Mucosa of stomach (tissue), 1 donor: ENCODE results near the gene BAZ2B.

Experiments used
- H3K27me3 ChIP-seq: one replicate; pipeline ENCODE4 v1.7.0; 2013; ENCODE audit warnings: mild to moderate bottlenecking, low read length; ENCODE audit not compliant: control insufficient read depth, insufficient read depth
- H3K36me3 ChIP-seq: one replicate; pipeline ENCODE4 v1.7.0; 2013; ENCODE audit warnings: low read length; ENCODE audit not compliant: control insufficient read depth, insufficient read depth
- H3K4me1 ChIP-seq: one replicate; pipeline ENCODE4 v1.7.0; 2013; ENCODE audit warnings: mild to moderate bottlenecking, low read length; ENCODE audit not compliant: control insufficient read depth, insufficient read depth
- H3K4me3 ChIP-seq: one replicate; pipeline ENCODE4 v1.7.0; 2013; ENCODE audit warnings: low read length
- H3K9ac ChIP-seq: one replicate; pipeline ENCODE4 v1.7.0; 2013; ENCODE audit warnings: mild to moderate bottlenecking, low read length, moderate library complexity
- H3K9me3 ChIP-seq: one replicate; pipeline ENCODE4 v1.7.0; 2013; ENCODE audit warnings: mild to moderate bottlenecking, low read length, moderate library complexity; ENCODE audit not compliant: control insufficient read depth
- donor health status: Pancreatic carcinoma.

Gene BAZ2B, protein sequence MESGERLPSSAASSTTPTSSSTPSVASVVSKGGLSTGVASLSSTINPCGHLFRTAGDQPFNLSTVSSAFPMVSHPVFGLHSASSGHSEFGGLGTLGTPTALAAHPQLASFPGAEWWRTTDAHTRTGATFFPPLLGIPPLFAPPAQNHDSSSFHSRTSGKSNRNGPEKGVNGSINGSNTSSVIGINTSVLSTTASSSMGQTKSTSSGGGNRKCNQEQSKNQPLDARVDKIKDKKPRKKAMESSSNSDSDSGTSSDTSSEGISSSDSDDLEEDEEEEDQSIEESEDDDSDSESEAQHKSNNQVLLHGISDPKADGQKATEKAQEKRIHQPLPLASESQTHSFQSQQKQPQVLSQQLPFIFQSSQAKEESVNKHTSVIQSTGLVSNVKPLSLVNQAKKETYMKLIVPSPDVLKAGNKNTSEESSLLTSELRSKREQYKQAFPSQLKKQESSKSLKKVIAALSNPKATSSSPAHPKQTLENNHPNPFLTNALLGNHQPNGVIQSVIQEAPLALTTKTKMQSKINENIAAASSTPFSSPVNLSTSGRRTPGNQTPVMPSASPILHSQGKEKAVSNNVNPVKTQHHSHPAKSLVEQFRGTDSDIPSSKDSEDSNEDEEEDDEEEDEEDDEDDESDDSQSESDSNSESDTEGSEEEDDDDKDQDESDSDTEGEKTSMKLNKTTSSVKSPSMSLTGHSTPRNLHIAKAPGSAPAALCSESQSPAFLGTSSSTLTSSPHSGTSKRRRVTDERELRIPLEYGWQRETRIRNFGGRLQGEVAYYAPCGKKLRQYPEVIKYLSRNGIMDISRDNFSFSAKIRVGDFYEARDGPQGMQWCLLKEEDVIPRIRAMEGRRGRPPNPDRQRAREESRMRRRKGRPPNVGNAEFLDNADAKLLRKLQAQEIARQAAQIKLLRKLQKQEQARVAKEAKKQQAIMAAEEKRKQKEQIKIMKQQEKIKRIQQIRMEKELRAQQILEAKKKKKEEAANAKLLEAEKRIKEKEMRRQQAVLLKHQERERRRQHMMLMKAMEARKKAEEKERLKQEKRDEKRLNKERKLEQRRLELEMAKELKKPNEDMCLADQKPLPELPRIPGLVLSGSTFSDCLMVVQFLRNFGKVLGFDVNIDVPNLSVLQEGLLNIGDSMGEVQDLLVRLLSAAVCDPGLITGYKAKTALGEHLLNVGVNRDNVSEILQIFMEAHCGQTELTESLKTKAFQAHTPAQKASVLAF (N-terminal part only)

GRCh38 chr2:159616286-159616701 is at the start of gene BAZ2B:
TSS of gene BAZ2B (minus strand) at chr2:159616548. CDS start at chr2:159478719, 137,829 bp downstream.
- peaks cover 11% of the 10 kb centered on the region for H3K4me1 ChIP-seq
- peak within 1 kb of the TSS; percentile 100 for H3K9ac ChIP-seq
- H3K4me3 ChIP-seq, result peak within 1 kb of the TSS; percentile 93
- no peaks in the 10 kb centered on the region for H3K27me3 ChIP-seq
- H3K9me3 ChIP-seq, result no peaks in the 10 kb centered on the region
- H3K36me3 ChIP-seq, result no peaks in the 10 kb centered on the region

DNA sequence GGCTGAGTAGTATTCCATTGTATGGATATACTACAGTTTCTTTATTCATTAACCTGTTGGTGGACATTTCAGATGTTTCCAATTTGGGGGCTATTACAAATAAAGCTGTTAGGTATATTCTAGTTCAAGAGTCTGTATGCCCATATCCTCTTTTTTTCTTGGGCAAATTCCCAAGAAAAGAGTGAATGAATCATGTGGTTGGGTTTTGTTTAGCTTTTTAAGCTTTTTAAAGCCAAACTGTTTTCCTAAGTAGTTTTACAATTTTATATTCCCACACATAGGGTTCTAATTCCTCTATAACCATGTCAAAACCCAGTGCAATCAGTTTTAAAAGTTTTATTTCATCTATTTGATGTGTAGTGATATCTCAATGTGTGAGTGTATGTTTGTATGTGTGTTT is 44.9 kb upstream of the BAZ2B start:
- H3K9me3 ChIP-seq, result no peaks in the 10 kb centered on the region
- H3K36me3 ChIP-seq, result no peaks in the 10 kb centered on the region
- no peaks in the 10 kb centered on the region for H3K4me1 ChIP-seq
- no peaks in the 10 kb centered on the region for H3K27me3 ChIP-seq
- no peak overlapping the region for H3K4me3 ChIP-seq
- no peak overlapping the region for H3K9ac ChIP-seq

DNA sequence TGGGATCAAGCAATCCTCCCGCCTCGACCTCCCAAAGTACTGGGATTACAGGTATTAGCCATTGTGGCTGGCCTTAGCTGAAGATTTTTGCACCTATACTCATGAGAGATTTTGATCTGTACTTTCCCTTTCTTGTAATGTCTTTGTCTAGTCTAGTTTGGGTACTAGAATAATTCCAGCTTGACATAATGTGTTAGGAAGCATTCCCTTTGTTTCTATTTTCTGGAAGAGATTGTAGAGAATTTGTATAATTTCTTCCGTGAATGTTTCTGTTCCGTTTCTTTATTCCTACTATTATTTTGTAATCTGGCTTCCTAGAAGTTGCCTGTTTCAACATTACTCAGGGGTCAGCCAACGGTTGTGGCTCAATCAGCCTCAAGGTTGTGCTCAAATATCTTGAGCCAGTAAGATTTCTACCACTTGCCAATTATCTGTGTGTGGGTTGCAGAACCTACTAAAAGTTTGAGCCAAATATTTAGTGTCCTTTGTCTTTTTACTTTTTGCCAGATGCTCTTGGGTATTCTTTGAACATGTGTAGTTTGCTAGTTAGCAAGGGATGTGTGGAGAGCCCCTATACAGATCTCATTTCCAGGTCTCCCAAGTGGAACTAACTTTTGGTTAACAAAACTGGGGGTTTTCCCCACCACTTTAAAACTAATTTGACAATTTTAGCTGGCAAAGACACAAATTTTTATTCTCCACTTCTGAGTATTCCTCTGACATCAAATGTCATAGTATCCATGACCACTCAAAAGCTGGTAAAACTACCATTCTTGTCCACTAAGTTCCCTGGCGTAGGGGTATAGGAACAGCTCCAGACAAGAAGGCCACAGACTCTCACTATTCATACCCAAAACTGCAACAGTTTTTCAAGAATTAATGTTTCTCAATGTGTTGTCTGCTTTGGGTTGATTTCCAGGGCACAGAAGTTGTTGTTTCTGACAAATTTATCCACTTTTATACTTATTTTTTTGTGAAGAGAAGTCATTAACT is 42.8 kb upstream of the BAZ2B start:
- no peaks in the 10 kb centered on the region for H3K4me1 ChIP-seq
- H3K27me3 ChIP-seq, result no peaks in the 10 kb centered on the region
- H3K4me3 ChIP-seq, result no peak overlapping the region
- no peaks in the 10 kb centered on the region for H3K36me3 ChIP-seq
- no peak overlapping the region for H3K9ac ChIP-seq
- no peaks in the 10 kb centered on the region for H3K9me3 ChIP-seq

DNA sequence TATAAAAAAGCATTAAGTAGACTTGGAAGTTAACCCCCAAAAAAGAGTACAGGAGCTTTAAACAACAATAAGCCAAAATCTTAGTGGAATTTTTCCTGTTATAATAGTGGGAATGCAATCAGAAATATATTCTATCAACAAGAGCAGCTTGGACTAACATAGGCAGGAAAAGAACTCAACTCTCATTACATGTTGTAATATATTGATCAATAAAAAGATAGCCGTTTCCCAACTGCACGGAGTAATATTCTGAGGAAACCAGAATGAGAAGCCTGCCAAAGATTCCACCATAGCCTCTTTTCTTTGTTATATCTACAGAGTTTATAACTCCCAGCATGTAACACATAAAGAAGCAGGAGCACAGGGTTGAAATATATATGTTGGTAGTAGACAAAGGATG is 37.6 kb upstream of the BAZ2B start:
- H3K36me3 ChIP-seq, result no peaks in the 10 kb centered on the region
- no peaks in the 10 kb centered on the region for H3K27me3 ChIP-seq
- H3K4me3 ChIP-seq, result no peak overlapping the region
- no peak overlapping the region for H3K9ac ChIP-seq
- H3K4me1 ChIP-seq, result no peaks in the 10 kb centered on the region
- H3K9me3 ChIP-seq, result no peaks in the 10 kb centered on the region

DNA sequence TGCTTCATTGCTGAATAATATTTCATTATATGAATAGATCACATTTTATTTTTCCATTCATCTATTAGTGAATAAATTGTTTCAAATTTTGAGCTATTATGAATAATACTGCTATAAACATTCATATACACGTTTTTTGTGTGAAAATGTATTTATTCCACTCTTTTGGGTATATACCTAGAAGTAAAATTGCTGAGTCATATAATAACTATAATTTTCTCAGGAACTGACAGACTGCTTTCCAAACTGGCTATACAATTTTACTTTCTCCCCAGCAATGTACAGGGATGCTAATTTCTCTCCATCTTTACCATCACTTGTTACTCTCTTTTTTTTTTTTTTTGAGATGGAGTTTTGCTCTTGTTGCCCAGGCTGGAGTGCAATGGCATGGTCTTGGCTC is 35.5 kb upstream of the BAZ2B start:
- no peaks in the 10 kb centered on the region for H3K36me3 ChIP-seq
- H3K9ac ChIP-seq, result no peak overlapping the region
- H3K9me3 ChIP-seq, result no peaks in the 10 kb centered on the region
- no peak overlapping the region for H3K4me3 ChIP-seq
- H3K27me3 ChIP-seq, result no peaks in the 10 kb centered on the region
- H3K4me1 ChIP-seq, result no peaks in the 10 kb centered on the region

- Histone ChIP-seq H3K9me3 (no peaks in the 10 kb centered on the region), H3K4me3 (no peak overlapping the region), H3K4me1 (no peaks in the 10 kb centered on the region), H3K36me3 (no peaks in the 10 kb centered on the region), H3K9ac (no peak overlapping the region), H3K27me3 (no peaks in the 10 kb centered on the region)
Observed at GRCh38 chr2:159650574-159650973, 34.2 kb upstream of the BAZ2B start.

DNA sequence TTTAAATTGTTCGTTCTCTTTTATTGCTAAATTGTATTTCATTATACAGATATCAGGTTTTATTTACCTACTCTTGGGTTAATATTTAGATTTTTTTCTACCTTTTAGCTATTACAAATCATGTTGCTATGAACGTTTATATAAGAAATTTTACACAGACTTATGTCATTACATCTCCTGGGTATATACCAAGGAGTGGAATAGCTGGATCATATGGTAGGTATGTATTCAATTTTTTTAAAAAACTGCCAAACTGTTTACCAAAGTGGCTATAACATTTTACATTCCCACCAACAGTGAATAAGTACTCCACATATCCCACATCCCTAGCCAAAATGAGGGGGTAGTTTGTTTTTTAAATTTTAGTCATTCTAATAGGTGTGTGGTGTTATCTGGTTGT is 32.3 kb upstream of the BAZ2B start:
- Histone ChIP-seq H3K4me3 (no peak overlapping the region), H3K9me3 (no peaks in the 10 kb centered on the region), H3K9ac (no peak overlapping the region), H3K4me1 (no peaks in the 10 kb centered on the region), H3K36me3 (no peaks in the 10 kb centered on the region), H3K27me3 (no peaks in the 10 kb centered on the region)

DNA sequence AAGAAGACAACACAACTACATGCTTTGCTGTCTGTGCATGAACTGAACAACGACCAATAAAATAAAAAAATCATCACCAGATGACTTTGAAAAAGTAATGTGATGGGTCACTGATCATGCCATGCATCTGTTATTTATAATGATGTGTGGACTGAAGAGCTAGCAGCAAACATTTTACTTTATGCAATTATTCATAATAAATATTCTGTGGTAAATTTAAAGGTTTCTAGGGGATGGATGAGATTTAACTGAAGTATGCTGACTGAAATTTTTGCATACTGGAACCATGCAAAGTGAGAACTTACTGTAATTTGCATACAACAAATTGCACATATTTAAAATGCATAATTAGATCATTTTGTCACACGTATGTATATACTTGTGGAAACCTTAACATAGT is 31.3 kb upstream of the BAZ2B start:
- Histone ChIP-seq H3K4me3 (no peak overlapping the region), H3K9ac (no peak overlapping the region), H3K36me3 (no peaks in the 10 kb centered on the region), H3K9me3 (no peaks in the 10 kb centered on the region), H3K27me3 (no peaks in the 10 kb centered on the region), H3K4me1 (no peaks in the 10 kb centered on the region)

DNA sequence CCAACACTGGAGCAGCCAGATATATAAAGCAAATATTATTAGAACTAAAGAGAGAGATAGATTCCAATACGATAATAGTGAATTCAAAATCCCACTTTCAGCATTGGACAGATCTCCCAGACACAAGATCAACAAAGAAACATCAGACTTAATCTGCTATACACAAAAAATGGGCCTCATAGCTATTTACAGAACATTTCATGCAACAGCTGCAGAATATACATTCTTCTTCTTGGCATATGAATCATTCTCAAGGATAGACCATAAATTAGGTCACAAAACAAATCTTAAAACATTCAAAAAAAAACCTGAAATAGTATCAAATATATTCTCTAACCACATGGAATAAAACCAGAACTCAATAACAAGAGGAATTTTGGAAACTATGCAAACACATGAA is 23.8 kb upstream of the BAZ2B start:
- Histone ChIP-seq H3K36me3 (no peaks in the 10 kb centered on the region), H3K9me3 (no peaks in the 10 kb centered on the region), H3K4me3 (no peak overlapping the region), H3K27me3 (no peaks in the 10 kb centered on the region), H3K9ac (no peak overlapping the region), H3K4me1 (no peaks in the 10 kb centered on the region)

GRCh38 chr2:159639712-159640111 is 23.4 kb upstream of the BAZ2B start:
- Histone ChIP-seq H3K4me1 (no peaks in the 10 kb centered on the region), H3K9me3 (no peaks in the 10 kb centered on the region), H3K36me3 (no peaks in the 10 kb centered on the region), H3K27me3 (no peaks in the 10 kb centered on the region), H3K4me3 (no peak overlapping the region), H3K9ac (no peak overlapping the region)

GRCh38 chr2:159639071-159639470 is 22.7 kb upstream of the BAZ2B start:
- H3K9me3 ChIP-seq, result no peaks in the 10 kb centered on the region

More at GRCh38 chr2:159639071-159639470, 22.7 kb upstream of the BAZ2B start:
- H3K4me1 ChIP-seq, result no peaks in the 10 kb centered on the region
- H3K9ac ChIP-seq, result no peak overlapping the region
- H3K36me3 ChIP-seq, result no peaks in the 10 kb centered on the region
- H3K27me3 ChIP-seq, result no peaks in the 10 kb centered on the region
- H3K4me3 ChIP-seq, result no peak overlapping the region
